Endothelial cell of umbilical vein (primary cell): ENCODE data around the gene BCL2.

Source experiments
- CTCF ChIP-seq, 2 donors: IDR thresholded peaks; 1 replicate in 1 of 2; 2 replicates in 1 of 2; pipeline ENCODE4 v1.5.1; 2011; ENCODE audit warnings: low read length in 2 of 2, mild to moderate bottlenecking in 2 of 2, moderate library complexity in 2 of 2, control low read depth in 1 of 2, inconsistent platforms in 1 of 2, low read depth in 1 of 2; ENCODE audit not compliant: insufficient read depth in 1 of 2; ENCODE audit errors: extremely low read depth in 1 of 2
- EZH2 ChIP-seq: IDR thresholded peaks from 2 replicates; pipeline ENCODE4 v1.6.1; 2012; ENCODE audit warnings: borderline replicate concordance, low read depth, mild to moderate bottlenecking, moderate library complexity, low read length, inconsistent platforms; ENCODE audit not compliant: severe bottlenecking
- FOS ChIP-seq: IDR thresholded peaks from 2 replicates; pipeline ENCODE4 v1.6.1; 2011; ENCODE audit warnings: mild to moderate bottlenecking, low read length, moderate library complexity, borderline replicate concordance; ENCODE audit not compliant: insufficient read depth
- GATA2 ChIP-seq: IDR thresholded peaks from 2 replicates; pipeline ENCODE4 v1.7.0; 2011; ENCODE audit warnings: low read depth, mild to moderate bottlenecking, moderate library complexity, mixed read lengths, low read length; ENCODE audit not compliant: insufficient read length, insufficient read depth
- JUN ChIP-seq: IDR thresholded peaks from 2 replicates; pipeline ENCODE4 v1.6.1; 2011; ENCODE audit warnings: borderline replicate concordance, low read depth; ENCODE audit not compliant: insufficient read length, insufficient read depth
- MAX ChIP-seq: IDR thresholded peaks from 2 replicates; pipeline ENCODE4 v1.6.1; 2011; ENCODE audit not compliant: insufficient read depth, insufficient read length
- POLR2A ChIP-seq: IDR thresholded peaks from 2 replicates; pipeline ENCODE4 v1.6.1; 2012; ENCODE audit warnings: low read depth, mild to moderate bottlenecking, control low read depth, low read length
- POLR2AphosphoS5 ChIP-seq: IDR thresholded peaks from 2 replicates; pipeline ENCODE4 v1.6.1; 2012; ENCODE audit warnings: low read depth, mild to moderate bottlenecking, control low read depth, low read length, moderate library complexity; ENCODE audit not compliant: insufficient read depth

GRCh38 chr18:63083555-63083954 lies 236.0 kb downstream of the BCL2 start:
- TF ChIP-seq POLR2A, result no peak
- no peak for TF ChIP-seq CTCF (IDR thresholded peaks at IDR 0.05; ENCODE audit: extremely low read depth in 1 of 2, insufficient read depth in 1 of 2, low read depth in 1 of 2, low read length in 2 of 2)
- TF ChIP-seq EZH2, result no peak
- no peak for TF ChIP-seq POLR2AphosphoS5
- TF ChIP-seq JUN, result no peak
- TF ChIP-seq MAX, result no peak
- no peak for TF ChIP-seq FOS
- TF ChIP-seq GATA2, result no peak
